Endothelial cell of umbilical vein (primary cell): ENCODE measurements around the gene LRRC19. TPM values are rescaled to one million over a fixed set of nuclear protein-coding genes. Genes with fewer than 3 reads are reported as not detected.

Source experiments
- BruUV-seq: library from RNA; stranded (reverse); fragments of 400-500 nt; replicated peaks from 2 replicates; lab custom pipeline; 2021; lab: Mats Ljungman, UMichigan
- CTCF ChIA-PET: fragments of 300-600, 350-600 bp; sonication (Branson Sonifier 250); formaldehyde crosslinking; loops from one replicate; lab custom pipeline; 2021; ENCODE audit warnings: antibody characterized with exemption, inconsistent platforms; lab: Charles Lee
- POLR2A ChIA-PET: fragments of 300-600, 350-600 bp; sonication (Branson Sonifier 250); formaldehyde crosslinking; loops from one replicate; lab custom pipeline; 2021; ENCODE audit warnings: antibody characterized with exemption, inconsistent platforms; lab: Charles Lee
- DNase-seq: peaks from one replicate; pipeline ENCODE4 v3.0.0-alpha.2; 2011; ENCODE audit warnings: low read depth, low spot score
- FAIRE-seq: peaks from 2 replicates; lab custom pipeline; 2011; peaks lifted over from hg19 to GRCh38; lab: Jason Lieb, UNC
- H2AFZ ChIP-seq: 2 replicates; pipeline ENCODE4 v1.6.0; 2012; ENCODE audit warnings: low read depth, low read length, control low read depth, inconsistent platforms
- H3K27ac ChIP-seq: 2 replicates; pipeline ENCODE4 v1.5.1; 2011; ENCODE audit warnings: low read depth, mild to moderate bottlenecking, control low read depth, low read length, moderate library complexity; ENCODE audit not compliant: insufficient read depth
- H3K27me3 ChIP-seq, 2 experiments: 2 replicates each; pipeline versions ENCODE4 v1.6.0 to v1.6.1; 2011; ENCODE audit warnings: low read length in 2 of 2, mixed read lengths in 1 of 2; ENCODE audit not compliant: control insufficient read depth in 2 of 2, insufficient read depth in 2 of 2
- H3K36me3 ChIP-seq, 2 experiments: 2 replicates in 1 of 2; 3 replicates in 1 of 2; pipeline ENCODE4 v1.5.1; 2011; ENCODE audit warnings: low read length in 2 of 2, mild to moderate bottlenecking in 1 of 2, moderate library complexity in 1 of 2; ENCODE audit not compliant: control insufficient read depth in 2 of 2, insufficient read depth in 2 of 2; ENCODE audit errors: extremely low read depth in 1 of 2
- H3K4me1 ChIP-seq: 3 replicates; pipeline ENCODE4 v1.5.1; 2011; ENCODE audit warnings: mild to moderate bottlenecking, low read length; ENCODE audit not compliant: control insufficient read depth, insufficient read depth; ENCODE audit errors: extremely low read depth
- H3K4me2 ChIP-seq: 2 replicates; pipeline ENCODE4 v1.6.1; 2011; ENCODE audit warnings: low read length, control low read depth, mixed read lengths; ENCODE audit not compliant: insufficient read depth
- H3K4me3 ChIP-seq, 3 experiments: fragments of 200-600 bp in 1 of 3; sonication (generic), shearing (Covaris generic) in 1 of 3; replicated peaks in 1 of 3; 2 replicates each; pipeline ENCODE4 v1.5.1; 2011 to 2016; ENCODE audit warnings: control low read depth in 3 of 3, low read length in 3 of 3, mild to moderate bottlenecking in 2 of 3, inconsistent platforms in 1 of 3, low read depth in 1 of 3, moderate library complexity in 1 of 3; ENCODE audit not compliant: insufficient read depth in 1 of 3
- H3K79me2 ChIP-seq: 2 replicates; pipeline ENCODE4 v1.6.0; 2012; ENCODE audit warnings: low read length, inconsistent platforms; ENCODE audit not compliant: control insufficient read depth, insufficient read depth
- H3K9ac ChIP-seq: replicated peaks from 2 replicates; pipeline ENCODE3; 2011; ENCODE audit warnings: low read length, control low read depth; ENCODE audit not compliant: insufficient read depth; ENCODE audit errors: extremely low read depth
- H3K9me1 ChIP-seq: replicated peaks from 3 replicates; pipeline ENCODE4 v1.6.0; 2011; ENCODE audit warnings: mild to moderate bottlenecking, low read length; ENCODE audit not compliant: control insufficient read depth, insufficient read depth; ENCODE audit errors: extremely low read depth
- H3K9me3 ChIP-seq: replicated peaks from 2 replicates; pipeline ENCODE4 v1.5.1; 2012; ENCODE audit warnings: low read length, inconsistent platforms; ENCODE audit not compliant: control insufficient read depth, insufficient read depth
- H4K20me1 ChIP-seq: replicated peaks from 2 replicates; pipeline ENCODE3; 2011; ENCODE audit warnings: mild to moderate bottlenecking, low read length; ENCODE audit not compliant: control insufficient read depth, insufficient read depth; ENCODE audit errors: extremely low read depth
- EZH2 ChIP-seq: IDR thresholded peaks from 2 replicates; pipeline ENCODE4 v1.6.1; 2012; ENCODE audit warnings: borderline replicate concordance, low read depth, mild to moderate bottlenecking, moderate library complexity, low read length, inconsistent platforms; ENCODE audit not compliant: severe bottlenecking
- FOS ChIP-seq: IDR thresholded peaks from 2 replicates; pipeline ENCODE4 v1.6.1; 2011; ENCODE audit warnings: mild to moderate bottlenecking, low read length, moderate library complexity, borderline replicate concordance; ENCODE audit not compliant: insufficient read depth
- GATA2 ChIP-seq: IDR thresholded peaks from 2 replicates; pipeline ENCODE4 v1.7.0; 2011; ENCODE audit warnings: low read depth, mild to moderate bottlenecking, moderate library complexity, mixed read lengths, low read length; ENCODE audit not compliant: insufficient read length, insufficient read depth
- JUN ChIP-seq: IDR thresholded peaks from 2 replicates; pipeline ENCODE4 v1.6.1; 2011; ENCODE audit warnings: borderline replicate concordance, low read depth; ENCODE audit not compliant: insufficient read length, insufficient read depth
- MYC ChIP-seq: IDR thresholded peaks from one replicate; pipeline ENCODE4 v1.6.1; 2011; ENCODE audit warnings: mild to moderate bottlenecking, low read depth, low read length
- POLR2A ChIP-seq: IDR thresholded peaks from 2 replicates; pipeline ENCODE4 v1.6.1; 2012; ENCODE audit warnings: low read depth, mild to moderate bottlenecking, control low read depth, low read length
- POLR2AphosphoS5 ChIP-seq: IDR thresholded peaks from 2 replicates; pipeline ENCODE4 v1.6.1; 2012; ENCODE audit warnings: low read depth, mild to moderate bottlenecking, control low read depth, low read length, moderate library complexity; ENCODE audit not compliant: insufficient read depth
- dilution Hi-C: fragments of 300-500 bp; cut with MboI; formaldehyde crosslinking; loops from one replicate; pipeline ENCODE4 v1.15.0; 2019; ENCODE audit warnings: low sequenced_read_pairs; ENCODE audit not compliant: extremely low pct_ligation_motif_present
- intact Hi-C: fragments of 100-400 bp; cut with micrococcal nuclease; formaldehyde crosslinking; loops from one replicate; pipeline ENCODE4 v1.10.0; 2022
- polyA plus RNA-seq, 4 experiments: library from polyadenylated mRNA; depleted of rRNA in 3 of 4; stranded (reverse) in 3 of 4; unstranded in 1 of 4; fragments of >200 nt; gene quantifications; 2 replicates each; pipeline versions ENCODE4 v1.2.1 to v1.2.3, GENCODE V29; 2011 to 2012; ENCODE audit warnings: missing spikeins in 1 of 4
- total RNA-seq: library from RNA; stranded (reverse); gene quantifications from 2 replicates; pipeline ENCODE4 v1.2.3, GENCODE V29; 2021

The LRRC19 gene
- total and polyA plus RNA-seq, 2 donors (not counting 3 experiments of a cell fraction or from before 2014, with no cell fraction given): not detected

GRCh38 chr9:26955921-26956859, 49.3 kb downstream of the LRRC19 start, which contains the start of gene IFT74:
Gene IFT74, plus strand, starts transcription at chr9:26956412. Its CDS starts 5,556 bp downstream, at chr9:26961968.
- no peaks in the 10 kb centered on the region for H3K27me3 ChIP-seq
- dilution Hi-C loops: no loop called here
- FAIRE-seq (peak; percentile 98), DNase-seq (peak; percentile 98)
- intact Hi-C loops: loop anchor here (1.0 to 5.0 kb wide), 4 partner anchors 9 to 1094 kb away; partner anchors contain the start of genes CAAP1 and PLAA
- peak within 1 kb of the TSS; percentile 98 for H2AFZ ChIP-seq
- POLR2A ChIA-PET: interaction anchor here (0.5 to 1.4 kb wide), 3 partner anchors 9 to 156 kb away, joined by 4 to 15 read pairs (median 6); partner anchors contain the start of gene PLAA
- H3K9me1 ChIP-seq: no peaks in the 10 kb centered on the region
- peak; percentile 81 for TF ChIP-seq POLR2A
- TF ChIP-seq JUN: no peak
- TF ChIP-seq EZH2: no peak
- TF ChIP-seq MYC: no peak
- TF ChIP-seq FOS: no peak
- TF ChIP-seq GATA2: no peak
- peak; percentile 78 for TF ChIP-seq POLR2AphosphoS5
- H3K36me3 ChIP-seq: no peaks in the 10 kb centered on the region
- TSS peak; percentile 94 for BruUV-seq
- H3K9me3 ChIP-seq: no peaks in the 10 kb centered on the region
- CTCF ChIA-PET: interaction anchor here (0.6 to 1.1 kb wide), 4 partner anchors 9 to 321 kb away, joined by 3 to 6 read pairs (median 4); partner anchors contain the start of gene PLAA
- peak within 1 kb of the TSS; percentile 46 to 85 (median 68) for H3K4me3 ChIP-seq
- H3K4me1 ChIP-seq: peaks cover 14% of the 10 kb centered on the region
- H3K4me2 ChIP-seq: peak within 1 kb of the TSS; percentile 83
- peak within 1 kb of the TSS; percentile 81 for H3K9ac ChIP-seq
- no peaks in the 10 kb centered on the region for H4K20me1 ChIP-seq
- peak within 1 kb of the TSS; percentile 76 for H3K27ac ChIP-seq
- no peaks in the 10 kb centered on the region for H3K79me2 ChIP-seq
